Stimulated activated CD8-positive, alpha-beta memory T cell treated with anti-CD3 and anti-CD28 coated beads, Interleukin-7, amount 100 ng/mL, for 24 hours (primary cell): ENCODE data around the gene SLC24A4.

Experiments
- DNase-seq: peaks from one replicate; pipeline ENCODE4 v3.0.0-alpha.2; 2020; ENCODE audit warnings: low read depth

The SLC24A4 gene

GRCh38 chr14:92458136-92459029 is 135.4 kb downstream of the SLC24A4 start:
- DNase-seq, result no peak

- DNase-seq, result no peak
Measured at GRCh38 chr14:92459030-92459949, 136.3 kb downstream of the SLC24A4 start.

GRCh38 chr14:92459950-92460421 is 137.0 kb downstream of the SLC24A4 start:
- no peak for DNase-seq

- DNase-seq, result no peak
Measured at GRCh38 chr14:92460541-92460915, 137.6 kb downstream of the SLC24A4 start.

GRCh38 chr14:92460916-92461579 is 138.1 kb downstream of the SLC24A4 start:
- no peak for DNase-seq

GRCh38 chr14:92461891-92462290 is 138.9 kb downstream of the SLC24A4 start:
- DNase-seq, result no peak

GRCh38 chr14:92462568-92462967 is 139.6 kb downstream of the SLC24A4 start:
- DNase-seq, result no peak

GRCh38 chr14:92463141-92463540 is 140.2 kb downstream of the SLC24A4 start:
- no peak for DNase-seq

GRCh38 chr14:92464156-92464555 is 141.2 kb downstream of the SLC24A4 start:
- DNase-seq, result no peak

- DNase-seq, result no peak
Measured at GRCh38 chr14:92464716-92465115, 141.8 kb downstream of the SLC24A4 start.

- DNase-seq, result no peak
Measured at GRCh38 chr14:92465353-92466055, 142.5 kb downstream of the SLC24A4 start.

- DNase-seq, result no peak
Measured at GRCh38 chr14:92466059-92466458, 143.1 kb downstream of the SLC24A4 start.

- no peak for DNase-seq
Measured at GRCh38 chr14:92469515-92469914, 146.6 kb downstream of the SLC24A4 start.

GRCh38 chr14:92470215-92470614 is 147.2 kb downstream of the SLC24A4 start:
- DNase-seq, result no peak

- no peak for DNase-seq
Measured at GRCh38 chr14:92470811-92471210, 147.8 kb downstream of the SLC24A4 start.

GRCh38 chr14:92471919-92472318 is 149.0 kb downstream of the SLC24A4 start:
- DNase-seq, result no peak

GRCh38 chr14:92472860-92473259 is 149.9 kb downstream of the SLC24A4 start:
- DNase-seq, result no peak

- DNase-seq, result no peak
Measured at GRCh38 chr14:92473261-92473968, 150.4 kb downstream of the SLC24A4 start.

- DNase-seq, result no peak
Measured at GRCh38 chr14:92473969-92474535, 151.1 kb downstream of the SLC24A4 start.

- DNase-seq, result no peak
Measured at GRCh38 chr14:92475037-92475436, 152.1 kb downstream of the SLC24A4 start.
